Esophagus squamous epithelium (tissue), 5 donors: ENCODE data around the gene PRKAG1. TPM values are rescaled to one million over a fixed set of nuclear protein-coding genes. Genes with fewer than 3 reads are reported as not detected.
A peak's percentile ranks its signal among the peaks of the same experiment; 100 is the strongest.
"Not testable (repeated sequence)": the region's sequence is repeated elsewhere in the genome, so short reads cannot be mapped to it uniquely, and the experiment has no call there.

ENCODE experiments used
- DNase-seq: peaks from one replicate; lab custom pipeline; 2025; lab: John Stamatoyannopoulos, UW
- H3K27ac ChIP-seq, 4 donors: fragments of 200-600 bp; sonication (generic); one replicate each; pipeline ENCODE4 v1.5.1; 2016 to 2019; ENCODE audit warnings: mild to moderate bottlenecking in 1 of 4
- H3K27me3 ChIP-seq, 4 donors: fragments of 200-600 bp; sonication (generic); 1 replicate in 3 of 4; 2 replicates in 1 of 4; pipeline versions ENCODE4 v1.5.1 to v1.6.0; 2017 to 2021; ENCODE audit warnings: antibody characterized with exemption in 1 of 4
- H3K36me3 ChIP-seq, 3 donors: fragments of 200-600 bp; sonication (generic); one replicate each; pipeline ENCODE4 v1.5.1; 2016 to 2019
- H3K4me1 ChIP-seq, 3 donors: fragments of 200-600 bp; sonication (generic); one replicate each; pipeline ENCODE4 v1.5.1; 2017 to 2019
- H3K4me3 ChIP-seq, 4 donors: fragments of 200-600 bp; sonication (generic); 1 replicate in 3 of 4; 2 replicates in 1 of 4; pipeline ENCODE4 v1.5.1; 2016 to 2019; ENCODE audit warnings: mild to moderate bottlenecking in 2 of 4, moderate library complexity in 1 of 4
- H3K9me3 ChIP-seq, 3 donors: fragments of 200-600 bp; sonication (generic); one replicate each; pipeline ENCODE4 v1.5.1; 2016 to 2019
- CTCF ChIP-seq, 6 experiments: fragments of 450-650 bp in 4 of 6; fragments of 200-600 bp in 2 of 6; sonication (generic) in 2 of 6; IDR thresholded peaks; one replicate each; pipeline ENCODE4 v1.5.1; 2016 to 2019; ENCODE audit warnings: antibody characterized with exemption in 6 of 6, mild to moderate bottlenecking in 4 of 6, moderate library complexity in 4 of 6
- POLR2A ChIP-seq, 4 donors: fragments of 450-650 bp; IDR thresholded peaks; one replicate each; pipeline ENCODE4 v1.6.1; 2017; ENCODE audit warnings: antibody characterized with exemption in 4 of 4, mild to moderate bottlenecking in 4 of 4, moderate library complexity in 3 of 4
- WGBS, 2 donors: methylation state at CpG; one replicate each; pipeline ENCODE4 v1.1.5; 2018; 5-methylcytosine and 5-hydroxymethylcytosine counted together
- intact Hi-C: fragments of 100-400 bp; cut with DNase I; formaldehyde crosslinking; loops from one replicate; pipeline ENCODE4 v1.15.0; 2022
- total RNA-seq, 4 donors: library from RNA; depleted of rRNA; stranded (reverse); fragments of >200 nt; gene quantifications; one replicate each; pipeline ENCODE4 v1.1.0, GENCODE V29; 2016
- donor health status: DM: yes; HTN: yes; CAD: no.

The PRKAG1 gene
- 10 to 100 TPM; 31.9 to 58.6 (median 47.8) TPM for total RNA-seq

- Histone ChIP-seq H3K27me3 (no peaks in the 10 kb centered on the region), H3K4me1 (peaks cover 8 to 28% (median 16%) of the 10 kb centered on the region in 3 donors), H3K27ac (peak within 1 kb of the TSS; percentile 93 to 98 (median 96)), H3K36me3 (peaks cover 13 to 35% (median 16%) of the 10 kb centered on the region in 3 donors), H3K4me3 (peak within 1 kb of the TSS; percentile 76 to 95 (median 88)), H3K9me3 (no peaks in the 10 kb centered on the region)
- 0 to 1% methylated on average over 23 to 39 of the region's 59 CpGs for WGBS, 2 donors
- DNase-seq, result peak; percentile 89
- peak in 3 of 4 donors; percentile 70 to 91 (median 88) for TF ChIP-seq POLR2A (IDR thresholded peaks at IDR 0.05)
- TF ChIP-seq CTCF (IDR thresholded peaks at IDR 0.05), result peak; percentile 7 to 36 (median 26)
- intact Hi-C loops, result no loop called here
These were observed at the start of gene PRKAG1 for GRCh38 chr12:49018261-49019119. TSS of gene PRKAG1 (minus strand) at chr12:49018776. CDS start at chr12:49018740, 36 bp downstream.

- H3K27ac ChIP-seq, result no peak overlapping the region
- no peaks in the 10 kb centered on the region for H3K27me3 ChIP-seq
- TF ChIP-seq CTCF (IDR thresholded peaks at IDR 0.05) (no peak), POLR2A (IDR thresholded peaks at IDR 0.05) (no peak)
- WGBS, 2 donors, result 67 to 81% methylated on average over 4 of the region's 4 CpGs
- intact Hi-C loops, result loop anchor here (10.0 kb wide), 1 partner anchor 59 kb away; no protein-coding TSS in a partner anchor
- H3K9me3 ChIP-seq, result no peaks in the 10 kb centered on the region
- no peak for DNase-seq
- H3K4me3 ChIP-seq, result no peak overlapping the region
- no peaks in the 10 kb centered on the region for H3K36me3 ChIP-seq
- peaks cover 8 to 35% (median 12%) of the 10 kb centered on the region in 3 donors for H3K4me1 ChIP-seq
These were observed 47.5 kb upstream of the PRKAG1 start for GRCh38 chr12:49066120-49066519.

DNA sequence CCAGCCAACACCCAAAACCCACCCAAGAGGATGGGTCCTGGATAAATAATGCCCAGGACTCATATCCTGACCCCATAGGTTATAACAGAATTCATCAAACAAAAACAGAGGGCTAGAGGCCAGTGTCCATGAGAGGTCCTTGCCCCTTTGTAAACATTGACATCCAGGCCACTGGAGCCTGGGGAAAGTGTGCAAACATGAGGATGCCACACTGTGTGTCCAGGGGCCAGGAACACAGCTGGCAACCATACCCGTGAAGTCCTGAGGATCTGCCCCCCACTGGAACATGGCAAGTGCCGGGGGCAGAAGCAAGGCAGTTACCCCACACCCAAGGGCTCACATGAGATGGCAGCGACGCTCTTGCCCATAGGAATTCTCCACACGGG lies 46.2 kb upstream of the PRKAG1 start:
- intact Hi-C loops, result loop anchor here (10.0 kb wide), 1 partner anchor 60 kb away; no protein-coding TSS in a partner anchor
- peaks cover 4 to 28% (median 5%) of the 10 kb centered on the region in 3 donors for H3K4me1 ChIP-seq
- no peak for DNase-seq
- no peak overlapping the region for H3K27ac ChIP-seq
- WGBS, 2 donors, result 98% methylated on average over 5 of the region's 5 CpGs; no CpG with 5 or more reads in 1 of the 2 donors
- H3K4me3 ChIP-seq, result no peak overlapping the region
- H3K9me3 ChIP-seq, result no peaks in the 10 kb centered on the region
- TF ChIP-seq POLR2A (IDR thresholded peaks at IDR 0.05) (no peak), CTCF (IDR thresholded peaks at IDR 0.05) (no peak)
- H3K27me3 ChIP-seq, result no peaks in the 10 kb centered on the region
- H3K36me3 ChIP-seq, result no peaks in the 10 kb centered on the region

- H3K36me3 ChIP-seq, H3K4me3 ChIP-seq, H3K9me3 ChIP-seq, H3K27ac ChIP-seq, H3K27me3 ChIP-seq, DNase-seq: not testable (repeated sequence)
- intact Hi-C loops, result loop anchor here (10.0 kb wide), 1 partner anchor 63 kb away; no protein-coding TSS in a partner anchor
- H3K4me1 ChIP-seq, result peaks cover 18 to 42% (median 20%) of the 10 kb centered on the region in 3 donors
- WGBS, 2 donors, result 93 to 94% methylated on average over 17 of the region's 17 CpGs
These were observed 43.3 kb upstream of the PRKAG1 start for GRCh38 chr12:49061916-49062315.

DNA sequence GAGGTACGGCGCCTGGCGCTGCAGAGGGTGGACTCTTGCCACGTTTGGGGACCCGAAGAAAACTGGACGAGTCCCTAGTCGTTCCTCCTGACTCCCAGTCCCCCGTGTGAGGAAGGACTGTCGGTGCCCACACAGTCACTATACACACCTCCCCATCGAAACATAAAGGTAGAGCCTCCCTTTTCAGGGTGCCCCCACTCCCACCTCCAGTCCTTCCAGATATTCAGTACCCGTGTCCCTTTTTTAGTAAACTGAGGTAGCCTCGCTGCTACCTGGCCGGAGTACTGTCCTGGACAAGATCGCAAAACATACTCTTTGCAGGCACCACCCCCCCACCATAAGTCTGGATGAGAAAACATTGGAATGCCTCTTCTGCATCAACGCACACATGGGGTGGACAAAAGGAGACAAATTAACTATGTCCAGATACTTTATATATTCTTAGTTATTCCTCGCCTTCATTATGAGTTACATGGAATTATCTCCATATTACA lies 42.6 kb upstream of the PRKAG1 start:
- intact Hi-C loops, result loop anchor here (10.0 kb wide), 1 partner anchor 64 kb away; no protein-coding TSS in a partner anchor
- 4 to 10% methylated on average over 14 to 15 of the region's 16 CpGs for WGBS, 2 donors
- no peaks in the 10 kb centered on the region for H3K9me3 ChIP-seq
- peak overlapping the region; percentile 98 to 99 (median 98) for H3K27ac ChIP-seq
- H3K4me1 ChIP-seq, result peaks cover 25 to 49% (median 27%) of the 10 kb centered on the region in 3 donors
- H3K36me3 ChIP-seq, result no peaks in the 10 kb centered on the region
- no peaks in the 10 kb centered on the region for H3K27me3 ChIP-seq
- no peak for TF ChIP-seq CTCF (IDR thresholded peaks at IDR 0.05)
- no peak for TF ChIP-seq POLR2A (IDR thresholded peaks at IDR 0.05)
- H3K4me3 ChIP-seq, result peak overlapping the region; percentile 85 to 99 (median 98)
- DNase-seq, result no peak
